ENCODE measurements around the gene MPHOSPH8. TPM values are rescaled to one million over a fixed set of nuclear protein-coding genes. Genes with fewer than 3 reads are reported as not detected.

Gene MPHOSPH8
- total and polyA plus RNA-seq, 2 donors (not counting 1 experiment from before 2014, with no cell fraction given): 18.3 to 18.8 TPM

- H3K4me1 ChIP-seq (ENCODE audit: control insufficient read depth, extremely low read depth, insufficient read depth, low read length): peaks cover 2% of the 10 kb centered on the region
- DNase-seq (ENCODE audit: low read depth in 2 of 2): no peak
- no peak overlapping the region for H2AFZ ChIP-seq (ENCODE audit: low read length)
- no peaks in the 10 kb centered on the region for H3K36me3 ChIP-seq (ENCODE audit: control insufficient read depth, insufficient read depth, low read length)
- no peak overlapping the region for H3K27ac ChIP-seq (ENCODE audit: insufficient read depth, low read length)
- H3K4me3 ChIP-seq (replicated peaks in 1 of 4; ENCODE audit: control extremely low read depth in 1 of 4, insufficient read depth in 1 of 4, low read depth in 3 of 4, low read length in 4 of 4): no peak overlapping the region
- no peaks in the 10 kb centered on the region for H3K27me3 ChIP-seq (ENCODE audit: control insufficient read depth, insufficient read depth, low read length)
- no peak overlapping the region for H3K4me2 ChIP-seq (ENCODE audit: extremely low read depth, insufficient read depth, low read length)
- H3K79me2 ChIP-seq (ENCODE audit: control insufficient read depth, insufficient read depth, low read length): no peaks in the 10 kb centered on the region
- no peak overlapping the region for H3K9ac ChIP-seq (ENCODE audit: insufficient read depth, low read length)
- H3K9me3 ChIP-seq (ENCODE audit: control insufficient read depth, insufficient read depth, low read depth, low read length): no peaks in the 10 kb centered on the region
- no peaks in the 10 kb centered on the region for H4K20me1 ChIP-seq (ENCODE audit: control insufficient read depth, extremely low read depth, insufficient read depth, low read length)
- TF ChIP-seq EZH2 (IDR thresholded peaks at IDR 0.05; ENCODE audit: low read length, missing control alignments) (no peak), CTCF (conservative IDR thresholded peaks at IDR 0.05 in 1 of 2, IDR thresholded peaks at IDR 0.05 in 1 of 2; ENCODE audit: low read depth in 1 of 2, low read length in 2 of 2) (no peak)
Measured at GRCh38 chr13:19591864-19592263, 41.6 kb upstream of the MPHOSPH8 start.

- H3K4me3 ChIP-seq (replicated peaks in 1 of 4; ENCODE audit: control extremely low read depth in 1 of 4, insufficient read depth in 1 of 4, low read depth in 3 of 4, low read length in 4 of 4): no peak overlapping the region
- no peak overlapping the region for H3K27ac ChIP-seq (ENCODE audit: insufficient read depth, low read length)
- H3K4me1 ChIP-seq (ENCODE audit: control insufficient read depth, extremely low read depth, insufficient read depth, low read length): peaks cover 5% of the 10 kb centered on the region
- H3K9me3 ChIP-seq (ENCODE audit: control insufficient read depth, insufficient read depth, low read depth, low read length): no peaks in the 10 kb centered on the region
- no peaks in the 10 kb centered on the region for H3K79me2 ChIP-seq (ENCODE audit: control insufficient read depth, insufficient read depth, low read length)
- DNase-seq (ENCODE audit: low read depth in 2 of 2): no peak
- no peaks in the 10 kb centered on the region for H4K20me1 ChIP-seq (ENCODE audit: control insufficient read depth, extremely low read depth, insufficient read depth, low read length)
- H3K4me2 ChIP-seq (ENCODE audit: extremely low read depth, insufficient read depth, low read length): no peak overlapping the region
- no peaks in the 10 kb centered on the region for H3K36me3 ChIP-seq (ENCODE audit: control insufficient read depth, insufficient read depth, low read length)
- TF ChIP-seq CTCF (conservative IDR thresholded peaks at IDR 0.05 in 1 of 2, IDR thresholded peaks at IDR 0.05 in 1 of 2; ENCODE audit: low read depth in 1 of 2, low read length in 2 of 2): no peak
- TF ChIP-seq EZH2 (IDR thresholded peaks at IDR 0.05; ENCODE audit: low read length, missing control alignments): no peak
- H3K27me3 ChIP-seq (ENCODE audit: control insufficient read depth, insufficient read depth, low read length): no peaks in the 10 kb centered on the region
- H3K9ac ChIP-seq (ENCODE audit: insufficient read depth, low read length): no peak overlapping the region
- no peak overlapping the region for H2AFZ ChIP-seq (ENCODE audit: low read length)
Measured at GRCh38 chr13:19592657-19593180, 40.7 kb upstream of the MPHOSPH8 start.

- no peaks in the 10 kb centered on the region for H4K20me1 ChIP-seq (ENCODE audit: control insufficient read depth, extremely low read depth, insufficient read depth, low read length)
- H2AFZ ChIP-seq (ENCODE audit: low read length): no peak overlapping the region
- TF ChIP-seq EZH2 (IDR thresholded peaks at IDR 0.05; ENCODE audit: low read length, missing control alignments): no peak
- no peak for TF ChIP-seq CTCF (conservative IDR thresholded peaks at IDR 0.05 in 1 of 2, IDR thresholded peaks at IDR 0.05 in 1 of 2; ENCODE audit: low read depth in 1 of 2, low read length in 2 of 2)
- no peaks in the 10 kb centered on the region for H3K9me3 ChIP-seq (ENCODE audit: control insufficient read depth, insufficient read depth, low read depth, low read length)
- no peaks in the 10 kb centered on the region for H3K79me2 ChIP-seq (ENCODE audit: control insufficient read depth, insufficient read depth, low read length)
- no peak overlapping the region for H3K4me3 ChIP-seq (replicated peaks in 1 of 4; ENCODE audit: control extremely low read depth in 1 of 4, insufficient read depth in 1 of 4, low read depth in 3 of 4, low read length in 4 of 4)
- H3K27me3 ChIP-seq (ENCODE audit: control insufficient read depth, insufficient read depth, low read length): no peaks in the 10 kb centered on the region
- H3K4me1 ChIP-seq (ENCODE audit: control insufficient read depth, extremely low read depth, insufficient read depth, low read length): peaks cover 5% of the 10 kb centered on the region
- H3K9ac ChIP-seq (ENCODE audit: insufficient read depth, low read length): no peak overlapping the region
- no peak for DNase-seq (ENCODE audit: low read depth in 2 of 2)
- no peak overlapping the region for H3K4me2 ChIP-seq (ENCODE audit: extremely low read depth, insufficient read depth, low read length)
- no peak overlapping the region for H3K27ac ChIP-seq (ENCODE audit: insufficient read depth, low read length)
- H3K36me3 ChIP-seq (ENCODE audit: control insufficient read depth, insufficient read depth, low read length): no peaks in the 10 kb centered on the region
Measured at GRCh38 chr13:19596086-19596485, 37.4 kb upstream of the MPHOSPH8 start.

Measured in fibroblast of lung (primary cell).